Measurements from ENCODE around the gene TPGS1.
A peak's percentile ranks its signal among the peaks of the same experiment; 100 is the strongest.

Gene TPGS1

GRCh38 chr19:478976-479375 is 28.3 kb upstream of the TPGS1 start:
- no peak for TF ChIP-seq ZBTB7A (IDR thresholded peaks at IDR 0.05; ENCODE audit: low read depth)
- TF ChIP-seq EGR1 (IDR thresholded peaks at IDR 0.05), result no peak
- TF ChIP-seq USF1 (IDR thresholded peaks at IDR 0.05), result no peak
- TF ChIP-seq YY1 (IDR thresholded peaks at IDR 0.05; ENCODE audit: low read depth), result no peak
- TF ChIP-seq MAX (IDR thresholded peaks at IDR 0.05), result no peak

- no peak for TF ChIP-seq ZBTB7A (IDR thresholded peaks at IDR 0.05; ENCODE audit: low read depth)
- TF ChIP-seq EGR1 (IDR thresholded peaks at IDR 0.05), result 0 out of 2 replicates have a peak, but pooled peaks have one; percentile 24
- TF ChIP-seq RAD21 (IDR thresholded peaks at IDR 0.05; ENCODE audit: low read depth), result peak; percentile 48
- TF ChIP-seq TAF1 (IDR thresholded peaks at IDR 0.05; ENCODE audit: low read depth), result no peak
- no peak for TF ChIP-seq FOXM1 (IDR thresholded peaks at IDR 0.05; ENCODE audit: borderline replicate concordance, low read depth)
- TF ChIP-seq CREB1 (IDR thresholded peaks at IDR 0.05; ENCODE audit: low read depth), result no peak
- no peak for TF ChIP-seq REST (IDR thresholded peaks at IDR 0.05; ENCODE audit: low read depth)
- TF ChIP-seq EP300 (IDR thresholded peaks at IDR 0.05; ENCODE audit: borderline replicate concordance), result no peak
- TF ChIP-seq TEAD4 (IDR thresholded peaks at IDR 0.05), result no peak
- no peak for TF ChIP-seq CEBPB (IDR thresholded peaks at IDR 0.05)
- no peak for TF ChIP-seq NFIC (IDR thresholded peaks at IDR 0.05)
- no peak for TF ChIP-seq YY1 (IDR thresholded peaks at IDR 0.05; ENCODE audit: low read depth)
- no peak for TF ChIP-seq TCF12 (IDR thresholded peaks at IDR 0.05; ENCODE audit: low read depth)
- no peak for TF ChIP-seq USF1 (IDR thresholded peaks at IDR 0.05)
- no peak for TF ChIP-seq MAX (IDR thresholded peaks at IDR 0.05)
These were observed 27.1 kb upstream of the TPGS1 start for GRCh38 chr19:480016-480855.

- TF ChIP-seq TEAD4 (IDR thresholded peaks at IDR 0.05) (no peak), REST (IDR thresholded peaks at IDR 0.05; ENCODE audit: low read depth) (peak; percentile 74), RAD21 (IDR thresholded peaks at IDR 0.05; ENCODE audit: low read depth) (peak; percentile 20; the same call in 1 of the 2 replicates), EP300 (IDR thresholded peaks at IDR 0.05; ENCODE audit: borderline replicate concordance) (no peak)
These were observed 24.9 kb upstream of the TPGS1 start for GRCh38 chr19:482186-483041.

GRCh38 chr19:483332-484072 is 23.8 kb upstream of the TPGS1 start:
- TF ChIP-seq NFIC (IDR thresholded peaks at IDR 0.05) (no peak), CREB1 (IDR thresholded peaks at IDR 0.05; ENCODE audit: low read depth) (no peak), RAD21 (IDR thresholded peaks at IDR 0.05; ENCODE audit: low read depth) (no peak), TCF12 (IDR thresholded peaks at IDR 0.05; ENCODE audit: low read depth) (no peak), TAF1 (IDR thresholded peaks at IDR 0.05; ENCODE audit: low read depth) (no peak), YY1 (IDR thresholded peaks at IDR 0.05; ENCODE audit: low read depth) (no peak), EP300 (IDR thresholded peaks at IDR 0.05; ENCODE audit: borderline replicate concordance) (no peak), TEAD4 (IDR thresholded peaks at IDR 0.05) (no peak), CEBPB (IDR thresholded peaks at IDR 0.05) (no peak), FOXM1 (IDR thresholded peaks at IDR 0.05; ENCODE audit: borderline replicate concordance, low read depth) (no peak), ZBTB7A (IDR thresholded peaks at IDR 0.05; ENCODE audit: low read depth) (no peak), USF1 (IDR thresholded peaks at IDR 0.05) (no peak), REST (IDR thresholded peaks at IDR 0.05; ENCODE audit: low read depth) (no peak), MAX (IDR thresholded peaks at IDR 0.05) (no peak), EGR1 (IDR thresholded peaks at IDR 0.05) (no peak)
